SK-N-SH (cell line): ENCODE results near the gene MEOX1.

Source experiments
- CHD2 ChIP-seq: fragments of 150-350 bp; IDR thresholded peaks from 2 replicates; pipeline ENCODE4 v1.6.1; 2018; ENCODE audit warnings: low read length; ENCODE audit not compliant: partially characterized antibody
- EP300 ChIP-seq, 2 experiments: IDR thresholded peaks; 2 replicates each; pipeline versions ENCODE4 v1.4.0 to v1.6.1; 2012; ENCODE audit warnings: borderline replicate concordance in 1 of 2, low read depth in 1 of 2, low read length in 1 of 2
- EZH2phosphoT487 ChIP-seq: fragments of 200-600 bp; sonication (generic); IDR thresholded peaks from 2 replicates; pipeline ENCODE4 v1.6.1; 2017; ENCODE audit warnings: low read depth, mixed run types, mild to moderate bottlenecking, antibody characterized with exemption, moderate library complexity, borderline replicate concordance
- GABPA ChIP-seq: IDR thresholded peaks from 2 replicates; pipeline ENCODE4 v1.4.0; 2012; ENCODE audit warnings: low read depth, mild to moderate bottlenecking
- IRF3 ChIP-seq: fragments of 150-350 bp; IDR thresholded peaks from 2 replicates; pipeline ENCODE4 v1.6.1; 2016; ENCODE audit warnings: mild to moderate bottlenecking, low read depth, low read length
- MXI1 ChIP-seq: IDR thresholded peaks from 2 replicates; pipeline ENCODE4 v1.6.1; 2012; ENCODE audit warnings: mild to moderate bottlenecking, low read depth, low read length, improper control_type of control experiment
- POLR2AphosphoS5 ChIP-seq: IDR thresholded peaks from 2 replicates; pipeline ENCODE4 v1.6.1; 2012; ENCODE audit warnings: low read depth, low read length
- RAD21 ChIP-seq: IDR thresholded peaks from 2 replicates; pipeline ENCODE4 v1.6.1; 2012; ENCODE audit warnings: mild to moderate bottlenecking, low read length
- RXRA ChIP-seq: IDR thresholded peaks from 2 replicates; pipeline ENCODE4 v1.4.0; 2012; ENCODE audit warnings: low read depth, mild to moderate bottlenecking, borderline replicate concordance
- SMC3 ChIP-seq: IDR thresholded peaks from 2 replicates; pipeline ENCODE4 v1.6.1; 2012; ENCODE audit warnings: low read depth, low read length, improper control_type of control experiment
- TCF12 ChIP-seq: IDR thresholded peaks from 2 replicates; pipeline ENCODE4 v1.4.0; 2012
- YY1 ChIP-seq: IDR thresholded peaks from 2 replicates; pipeline ENCODE4 v1.4.0; 2012; ENCODE audit warnings: low read depth, mild to moderate bottlenecking
- TF ChIP-seq, protein P1 (sequence below): fragments of 200-600 bp; sonication (generic); IDR thresholded peaks from 2 replicates; pipeline ENCODE4 v1.6.1; 2017; ENCODE audit warnings: antibody characterized with exemption, mild to moderate bottlenecking, moderate library complexity
- TF ChIP-seq, protein P2 (sequence below): IDR thresholded peaks from 2 replicates; pipeline ENCODE4 v1.6.1; 2012; ENCODE audit warnings: mild to moderate bottlenecking, low read depth, low read length, moderate library complexity

GRCh38 chr17:43632221-43632620, 29.5 kb downstream of the MEOX1 start:
- TF ChIP-seq, protein P1, sequence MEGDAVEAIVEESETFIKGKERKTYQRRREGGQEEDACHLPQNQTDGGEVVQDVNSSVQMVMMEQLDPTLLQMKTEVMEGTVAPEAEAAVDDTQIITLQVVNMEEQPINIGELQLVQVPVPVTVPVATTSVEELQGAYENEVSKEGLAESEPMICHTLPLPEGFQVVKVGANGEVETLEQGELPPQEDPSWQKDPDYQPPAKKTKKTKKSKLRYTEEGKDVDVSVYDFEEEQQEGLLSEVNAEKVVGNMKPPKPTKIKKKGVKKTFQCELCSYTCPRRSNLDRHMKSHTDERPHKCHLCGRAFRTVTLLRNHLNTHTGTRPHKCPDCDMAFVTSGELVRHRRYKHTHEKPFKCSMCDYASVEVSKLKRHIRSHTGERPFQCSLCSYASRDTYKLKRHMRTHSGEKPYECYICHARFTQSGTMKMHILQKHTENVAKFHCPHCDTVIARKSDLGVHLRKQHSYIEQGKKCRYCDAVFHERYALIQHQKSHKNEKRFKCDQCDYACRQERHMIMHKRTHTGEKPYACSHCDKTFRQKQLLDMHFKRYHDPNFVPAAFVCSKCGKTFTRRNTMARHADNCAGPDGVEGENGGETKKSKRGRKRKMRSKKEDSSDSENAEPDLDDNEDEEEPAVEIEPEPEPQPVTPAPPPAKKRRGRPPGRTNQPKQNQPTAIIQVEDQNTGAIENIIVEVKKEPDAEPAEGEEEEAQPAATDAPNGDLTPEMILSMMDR = no peak
- TF ChIP-seq CHD2 = no peak
- TF ChIP-seq IRF3 = no peak
- no peak for TF ChIP-seq GABPA
- TF ChIP-seq SMC3 = no peak
- no peak for TF ChIP-seq RAD21
- no peak for TF ChIP-seq EP300 (IDR thresholded peaks at IDR 0.05; ENCODE audit: borderline replicate concordance in 1 of 2, low read depth in 1 of 2, low read length in 1 of 2)
- no peak for TF ChIP-seq TCF12
- TF ChIP-seq YY1 = no peak
- no peak for TF ChIP-seq POLR2AphosphoS5
- no peak for TF ChIP-seq EZH2phosphoT487
- no peak for TF ChIP-seq RXRA
- TF ChIP-seq MXI1 = no peak
- TF ChIP-seq, protein P2, sequence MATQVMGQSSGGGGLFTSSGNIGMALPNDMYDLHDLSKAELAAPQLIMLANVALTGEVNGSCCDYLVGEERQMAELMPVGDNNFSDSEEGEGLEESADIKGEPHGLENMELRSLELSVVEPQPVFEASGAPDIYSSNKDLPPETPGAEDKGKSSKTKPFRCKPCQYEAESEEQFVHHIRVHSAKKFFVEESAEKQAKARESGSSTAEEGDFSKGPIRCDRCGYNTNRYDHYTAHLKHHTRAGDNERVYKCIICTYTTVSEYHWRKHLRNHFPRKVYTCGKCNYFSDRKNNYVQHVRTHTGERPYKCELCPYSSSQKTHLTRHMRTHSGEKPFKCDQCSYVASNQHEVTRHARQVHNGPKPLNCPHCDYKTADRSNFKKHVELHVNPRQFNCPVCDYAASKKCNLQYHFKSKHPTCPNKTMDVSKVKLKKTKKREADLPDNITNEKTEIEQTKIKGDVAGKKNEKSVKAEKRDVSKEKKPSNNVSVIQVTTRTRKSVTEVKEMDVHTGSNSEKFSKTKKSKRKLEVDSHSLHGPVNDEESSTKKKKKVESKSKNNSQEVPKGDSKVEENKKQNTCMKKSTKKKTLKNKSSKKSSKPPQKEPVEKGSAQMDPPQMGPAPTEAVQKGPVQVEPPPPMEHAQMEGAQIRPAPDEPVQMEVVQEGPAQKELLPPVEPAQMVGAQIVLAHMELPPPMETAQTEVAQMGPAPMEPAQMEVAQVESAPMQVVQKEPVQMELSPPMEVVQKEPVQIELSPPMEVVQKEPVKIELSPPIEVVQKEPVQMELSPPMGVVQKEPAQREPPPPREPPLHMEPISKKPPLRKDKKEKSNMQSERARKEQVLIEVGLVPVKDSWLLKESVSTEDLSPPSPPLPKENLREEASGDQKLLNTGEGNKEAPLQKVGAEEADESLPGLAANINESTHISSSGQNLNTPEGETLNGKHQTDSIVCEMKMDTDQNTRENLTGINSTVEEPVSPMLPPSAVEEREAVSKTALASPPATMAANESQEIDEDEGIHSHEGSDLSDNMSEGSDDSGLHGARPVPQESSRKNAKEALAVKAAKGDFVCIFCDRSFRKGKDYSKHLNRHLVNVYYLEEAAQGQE = no peak
